LNCAP (cell line): Measurements from ENCODE around the gene ESRRG.

Experiments
- CTCF ChIP-seq: fragments of 450-650 bp; IDR thresholded peaks from 2 replicates; pipeline ENCODE4 v1.5.1; 2017; ENCODE audit warnings: mild to moderate bottlenecking

The ESRRG gene

GRCh38 chr1:216485042-216485441 is 238.2 kb downstream of the ESRRG start:
- no peak for TF ChIP-seq CTCF

- TF ChIP-seq CTCF = no peak
Measured at GRCh38 chr1:216483672-216484401, 239.4 kb downstream of the ESRRG start.

DNA sequence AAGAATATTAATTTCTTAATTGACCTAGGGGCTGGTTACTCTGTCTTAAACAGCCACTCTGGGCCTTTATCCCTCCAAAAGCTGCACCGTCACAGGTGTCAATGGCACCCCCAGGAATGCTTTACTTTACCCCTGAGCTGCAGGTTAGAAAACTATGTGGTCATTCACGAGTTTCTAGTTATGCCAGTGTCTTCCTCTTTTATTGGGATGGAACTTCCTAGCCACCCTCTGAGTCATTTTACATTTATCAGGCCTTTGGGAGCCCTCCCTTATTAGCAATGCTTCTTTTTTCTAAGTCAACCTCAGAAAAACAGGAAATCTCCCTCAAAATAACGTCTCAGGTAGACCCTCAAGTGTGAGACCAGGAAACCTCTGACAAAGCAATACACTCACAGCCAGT is 240.6 kb downstream of the ESRRG start:
- no peak for TF ChIP-seq CTCF

DNA sequence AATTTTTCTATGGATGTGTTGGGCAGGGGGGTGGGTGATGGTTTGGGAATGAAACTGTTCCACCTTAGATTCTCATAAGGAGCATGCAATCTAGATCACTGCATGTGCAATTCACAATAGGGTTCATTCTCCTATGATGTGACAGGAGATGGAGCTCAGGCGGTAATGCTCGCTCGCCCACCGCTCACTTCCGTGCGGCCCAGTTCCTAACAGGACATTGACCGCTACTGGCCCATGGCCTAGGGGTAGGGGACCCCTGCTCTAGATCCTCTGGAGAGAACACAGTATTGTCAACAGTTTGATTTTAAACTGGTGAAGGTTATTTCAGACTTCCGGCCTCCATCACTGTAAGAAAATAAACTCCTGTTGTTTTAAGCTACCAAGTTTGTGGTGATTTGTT is 245.0 kb downstream of the ESRRG start:
- no peak for TF ChIP-seq CTCF

- TF ChIP-seq CTCF = no peak
Measured at GRCh38 chr1:216476341-216476740, 246.9 kb downstream of the ESRRG start.

DNA sequence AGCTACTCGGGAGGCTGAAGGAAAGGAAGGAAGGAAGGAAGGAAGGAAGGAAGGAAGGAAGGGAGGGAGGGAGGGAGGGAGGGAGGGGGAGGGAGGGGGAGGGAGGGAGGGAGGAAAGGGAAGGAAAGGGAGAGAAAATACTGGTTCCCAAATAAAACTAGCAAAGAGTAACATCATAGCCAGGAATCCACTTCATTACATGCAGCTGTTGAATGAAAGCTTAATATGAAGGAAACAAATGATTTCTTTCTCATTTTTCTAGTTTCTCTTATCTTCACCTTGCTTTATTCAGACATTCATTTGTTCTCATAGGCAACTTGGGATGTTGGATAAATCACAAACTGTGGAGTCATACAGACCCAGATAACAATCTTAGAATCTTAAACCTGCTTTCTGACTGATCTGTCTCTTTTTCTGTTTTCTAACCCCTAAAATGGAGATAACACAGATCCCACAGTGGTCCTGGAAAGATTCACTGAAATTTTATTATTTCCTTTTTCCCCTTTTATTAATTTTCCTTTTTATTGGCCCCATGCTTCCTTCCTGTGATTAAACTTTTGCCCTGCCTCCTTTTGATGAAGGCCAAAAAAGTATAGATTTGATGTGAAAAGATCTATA is 247.5 kb downstream of the ESRRG start:
- no peak for TF ChIP-seq CTCF

DNA sequence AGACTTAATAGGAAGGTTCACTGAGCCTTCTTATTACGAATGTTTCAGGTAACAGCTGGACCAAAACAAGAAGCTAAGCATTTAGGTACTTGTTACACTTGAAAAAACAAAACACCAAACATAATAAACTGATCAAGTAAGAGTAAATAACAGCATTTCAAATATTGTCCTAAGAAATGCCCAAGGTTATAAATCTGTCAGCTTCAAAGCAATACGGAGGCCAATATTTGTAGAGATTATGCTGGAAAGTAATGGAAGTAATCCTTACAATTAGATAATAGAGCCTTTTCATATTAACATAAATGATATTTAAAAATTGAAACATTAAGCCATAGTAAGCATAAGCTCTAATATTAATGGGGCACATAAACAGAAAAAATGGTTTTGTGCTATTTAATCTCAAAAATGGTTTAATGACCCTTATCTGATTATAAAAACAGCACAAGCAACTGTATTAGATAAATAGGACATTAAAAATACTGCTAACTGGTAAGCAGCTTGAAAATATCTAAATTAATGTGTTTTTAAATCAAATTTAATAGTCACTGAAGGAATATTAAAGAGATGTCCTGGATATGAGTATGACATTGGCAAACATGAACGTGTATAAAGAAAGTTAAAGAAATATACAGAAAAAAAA is 256.9 kb downstream of the ESRRG start:
- no peak for TF ChIP-seq CTCF
